Sigmoid colon (tissue), 4 donors: Measurements from ENCODE around the gene ACP4.

Source experiments
- CTCF ChIP-seq, 4 experiments: fragments of 450-650 bp in 3 of 4; fragments of 200-600 bp in 1 of 4; IDR thresholded peaks; one replicate each; pipeline ENCODE4 v1.5.1; 2016 to 2019; ENCODE audit warnings: antibody characterized with exemption in 4 of 4, mild to moderate bottlenecking in 3 of 4, moderate library complexity in 2 of 4
- EP300 ChIP-seq, 4 donors: sonication (generic); formaldehyde crosslinking; IDR thresholded peaks; one replicate each; pipeline ENCODE4 v1.6.1; 2017; ENCODE audit warnings: antibody characterized with exemption in 4 of 4

GRCh38 chr19:50804420-50805272, 14.4 kb downstream of the ACP4 start:
- no peak for TF ChIP-seq CTCF (IDR thresholded peaks at IDR 0.05)
- peak in 1 of 4 donors; percentile 8 for TF ChIP-seq EP300 (IDR thresholded peaks at IDR 0.05)
